ENCODE data around the gene PHACTR4. TPM values are rescaled to one million over a fixed set of nuclear protein-coding genes. Genes with fewer than 3 reads are reported as not detected.
"Not testable (repeated sequence)": the region's sequence is repeated elsewhere in the genome, so short reads cannot be mapped to it uniquely, and the experiment has no call there.

PHACTR4 gene
- polyA plus RNA-seq, 4 donors, result 15.9 to 39.1 (median 26.0) TPM

DNA sequence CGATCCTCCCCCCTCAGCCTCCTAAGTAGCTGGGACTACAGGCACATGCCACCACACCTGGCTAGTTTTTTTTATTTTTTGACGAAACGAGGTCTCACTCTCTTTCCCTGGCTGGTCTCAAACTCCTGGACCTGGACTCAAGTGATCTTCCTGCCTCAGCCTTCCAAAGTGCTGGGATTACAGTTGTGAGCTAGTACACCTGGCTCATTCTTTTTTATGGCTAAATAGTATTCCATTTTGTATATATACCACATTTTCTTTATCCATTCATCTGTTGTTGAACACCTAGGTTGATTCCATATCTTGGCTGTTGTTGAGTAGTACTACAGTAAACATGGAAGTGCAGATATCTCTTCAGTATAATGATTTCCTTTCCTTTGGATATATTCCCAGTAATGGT is 74.0 kb downstream of the PHACTR4 start:
- WGBS, 3 donors, result 82 to 96% (median 87%) methylated on average over 3 of the region's 3 CpGs
- DNase-seq (no peak), FAIRE-seq (no peak)
- H3K4me1 ChIP-seq (ENCODE audit: control insufficient read depth in 3 of 3, insufficient read depth in 2 of 3, low read depth in 1 of 3, low read length in 2 of 3), result no peaks in the 10 kb centered on the region
- H3K27ac ChIP-seq (ENCODE audit: low read depth in 1 of 3, low read length in 2 of 3), result no peak overlapping the region
- no peaks in the 10 kb centered on the region for H3K27me3 ChIP-seq (ENCODE audit: control insufficient read depth in 3 of 3, insufficient read depth in 3 of 3, low read length in 3 of 3)
- H3K4me3 ChIP-seq (ENCODE audit: low read depth in 1 of 3, low read length in 3 of 3), result no peak overlapping the region
- H3K36me3 ChIP-seq (ENCODE audit: control insufficient read depth in 3 of 3, insufficient read depth in 2 of 3, low read depth in 1 of 3, low read length in 3 of 3), result peaks cover 0 to 13% (median 0%) of the 10 kb centered on the region in 3 donors
- no peaks in the 10 kb centered on the region for H3K9me3 ChIP-seq (ENCODE audit: control insufficient read depth in 2 of 2, insufficient read depth in 1 of 2, low read depth in 1 of 2, low read length in 1 of 2)

DNA sequence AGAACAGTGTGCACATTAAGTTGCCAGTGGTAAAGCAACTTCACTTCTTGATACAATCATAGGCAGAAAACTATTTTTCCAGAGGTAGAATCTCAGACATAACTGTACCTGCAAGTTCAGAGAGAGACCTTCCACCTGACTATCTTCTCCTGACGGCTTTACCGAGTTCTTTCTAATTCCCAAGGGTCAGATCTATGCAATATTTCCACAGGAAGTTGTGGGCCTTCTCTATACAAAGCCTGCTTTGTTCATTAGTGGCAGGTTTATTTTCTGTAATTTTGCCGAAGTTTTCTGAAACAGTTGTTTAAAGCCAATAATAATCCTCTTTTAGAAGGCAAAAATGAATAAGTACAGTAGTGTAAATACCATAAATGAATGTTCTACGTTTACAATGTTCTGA is 78.1 kb downstream of the PHACTR4 start:
- Histone ChIP-seq H3K27ac (ENCODE audit: low read depth in 1 of 3, low read length in 2 of 3) (no peak overlapping the region), H3K4me3 (ENCODE audit: low read depth in 1 of 3, low read length in 3 of 3) (no peak overlapping the region), H3K36me3 (ENCODE audit: control insufficient read depth in 3 of 3, insufficient read depth in 2 of 3, low read depth in 1 of 3, low read length in 3 of 3) (peaks cover 0 to 19% (median 0%) of the 10 kb centered on the region in 3 donors), H3K27me3 (ENCODE audit: control insufficient read depth in 3 of 3, insufficient read depth in 3 of 3, low read length in 3 of 3) (no peaks in the 10 kb centered on the region), H3K4me1 (ENCODE audit: control insufficient read depth in 3 of 3, insufficient read depth in 2 of 3, low read depth in 1 of 3, low read length in 2 of 3) (no peaks in the 10 kb centered on the region), H3K9me3 (ENCODE audit: control insufficient read depth in 2 of 2, insufficient read depth in 1 of 2, low read depth in 1 of 2, low read length in 1 of 2) (no peaks in the 10 kb centered on the region)
- FAIRE-seq (no peak), DNase-seq (no peak)
- WGBS, 3 donors, result 40 to 57% (median 48%) methylated on average over 4 of the region's 4 CpGs

DNA sequence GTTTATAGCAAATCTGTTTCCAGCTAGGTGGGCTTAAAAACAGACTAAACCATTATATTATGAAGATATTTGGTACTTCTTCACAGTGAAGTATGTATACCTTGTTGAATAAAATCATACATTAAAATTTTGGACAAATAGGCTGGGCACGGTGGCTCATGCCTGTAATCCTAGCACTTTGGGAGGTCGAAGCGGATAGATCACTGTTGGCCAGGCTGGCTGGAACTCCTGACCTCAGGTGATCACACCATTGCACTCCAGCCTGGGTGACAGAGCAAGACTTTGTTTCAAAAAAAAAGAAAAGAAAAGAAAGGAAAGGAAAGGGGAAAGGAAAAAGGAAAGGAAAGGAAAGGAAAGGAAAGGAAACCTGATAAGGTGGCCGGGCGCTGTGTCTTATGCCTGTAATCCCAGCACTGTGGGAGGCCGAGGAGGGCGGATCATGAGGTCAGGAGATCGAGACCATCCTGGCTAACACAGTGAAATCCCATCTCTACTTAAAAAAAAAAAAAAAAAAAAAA is 78.6 kb downstream of the PHACTR4 start:
- not testable (repeated sequence) for DNase-seq; H3K4me3 ChIP-seq (ENCODE audit: low read depth in 1 of 3, low read length in 3 of 3); H3K27me3 ChIP-seq (ENCODE audit: control insufficient read depth in 3 of 3, insufficient read depth in 3 of 3, low read length in 3 of 3); H3K27ac ChIP-seq (ENCODE audit: low read depth in 1 of 3, low read length in 2 of 3); H3K4me1 ChIP-seq (ENCODE audit: control insufficient read depth in 3 of 3, insufficient read depth in 2 of 3, low read depth in 1 of 3, low read length in 2 of 3); H3K9me3 ChIP-seq (ENCODE audit: control insufficient read depth in 2 of 2, insufficient read depth in 1 of 2, low read depth in 1 of 2, low read length in 1 of 2); FAIRE-seq
- 91 to 93% (median 93%) methylated on average over 8 of the region's 8 CpGs for WGBS, 3 donors
- peaks cover 0 to 19% (median 0%) of the 10 kb centered on the region in 3 donors for H3K36me3 ChIP-seq (ENCODE audit: control insufficient read depth in 3 of 3, insufficient read depth in 2 of 3, low read depth in 1 of 3, low read length in 3 of 3)

DNA sequence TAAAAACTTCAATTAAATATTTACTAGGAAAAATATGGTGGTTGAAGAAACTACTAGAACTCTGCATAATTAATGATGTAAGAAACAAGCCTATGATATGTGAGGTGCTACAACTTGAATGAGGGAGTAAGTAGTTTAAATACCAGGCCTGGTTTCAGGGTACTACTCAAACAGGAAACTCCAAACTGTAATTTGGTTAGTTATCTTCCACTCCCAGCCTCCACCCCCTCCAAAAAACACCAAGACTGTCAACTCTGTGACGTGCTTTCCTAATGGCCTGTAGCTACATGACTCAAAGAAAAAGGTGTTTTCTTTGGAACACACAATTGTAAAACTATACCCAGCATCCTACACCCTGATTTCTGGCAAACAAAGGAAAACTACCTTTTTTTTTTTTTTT is 80.4 kb downstream of the PHACTR4 start:
- DNase-seq, result no peak
- Histone ChIP-seq H3K4me1 (ENCODE audit: control insufficient read depth in 3 of 3, insufficient read depth in 2 of 3, low read depth in 1 of 3, low read length in 2 of 3) (no peaks in the 10 kb centered on the region), H3K27ac (ENCODE audit: low read depth in 1 of 3, low read length in 2 of 3) (no peak overlapping the region), H3K27me3 (ENCODE audit: control insufficient read depth in 3 of 3, insufficient read depth in 3 of 3, low read length in 3 of 3) (no peaks in the 10 kb centered on the region), H3K36me3 (ENCODE audit: control insufficient read depth in 3 of 3, insufficient read depth in 2 of 3, low read depth in 1 of 3, low read length in 3 of 3) (peaks cover 0 to 20% (median 0%) of the 10 kb centered on the region in 3 donors), H3K4me3 (ENCODE audit: low read depth in 1 of 3, low read length in 3 of 3) (no peak overlapping the region), H3K9me3 (ENCODE audit: control insufficient read depth in 2 of 2, insufficient read depth in 1 of 2, low read depth in 1 of 2, low read length in 1 of 2) (no peaks in the 10 kb centered on the region)
- whole genome bisulfite sequencing, 3 donors, result 67 to 93% (median 69%) methylated on average over 1 of the region's 1 CpG
- FAIRE-seq, result no peak

DNA sequence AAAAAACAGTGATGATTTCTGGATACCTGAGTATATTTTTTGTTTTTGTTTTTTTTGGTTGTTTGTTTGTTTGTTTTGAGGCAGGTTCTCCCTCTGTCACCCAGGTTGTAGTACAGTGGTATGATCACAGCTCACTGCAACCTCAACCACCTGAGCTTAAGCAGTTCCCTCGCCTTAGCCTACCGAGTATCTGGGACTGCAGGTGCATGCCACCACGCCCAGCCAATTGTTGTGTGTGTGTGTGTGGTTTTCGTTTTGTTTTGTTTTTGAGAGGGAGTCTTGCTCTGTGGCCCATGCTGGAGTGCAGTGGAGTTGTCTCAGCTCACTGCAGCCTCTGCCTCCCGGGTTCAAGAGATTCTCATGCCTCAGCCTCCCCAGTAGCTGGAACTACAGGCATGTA is 81.0 kb downstream of the PHACTR4 start:
- Histone ChIP-seq H3K27ac (ENCODE audit: low read depth in 1 of 3, low read length in 2 of 3) (peak overlapping the region in 1 of 3 donors; percentile 32), H3K4me1 (ENCODE audit: control insufficient read depth in 3 of 3, insufficient read depth in 2 of 3, low read depth in 1 of 3, low read length in 2 of 3) (peaks cover 0 to 3% (median 0%) of the 10 kb centered on the region in 3 donors), H3K27me3 (ENCODE audit: control insufficient read depth in 3 of 3, insufficient read depth in 3 of 3, low read length in 3 of 3) (no peaks in the 10 kb centered on the region), H3K36me3 (ENCODE audit: control insufficient read depth in 3 of 3, insufficient read depth in 2 of 3, low read depth in 1 of 3, low read length in 3 of 3) (peaks cover 0 to 18% (median 0%) of the 10 kb centered on the region in 3 donors), H3K4me3 (ENCODE audit: low read depth in 1 of 3, low read length in 3 of 3) (no peak overlapping the region), H3K9me3 (ENCODE audit: control insufficient read depth in 2 of 2, insufficient read depth in 1 of 2, low read depth in 1 of 2, low read length in 1 of 2) (no peaks in the 10 kb centered on the region)
- 35 to 58% (median 46%) methylated on average over 5 of the region's 5 CpGs for WGBS, 3 donors
- FAIRE-seq (no peak), DNase-seq (no peak)

DNA sequence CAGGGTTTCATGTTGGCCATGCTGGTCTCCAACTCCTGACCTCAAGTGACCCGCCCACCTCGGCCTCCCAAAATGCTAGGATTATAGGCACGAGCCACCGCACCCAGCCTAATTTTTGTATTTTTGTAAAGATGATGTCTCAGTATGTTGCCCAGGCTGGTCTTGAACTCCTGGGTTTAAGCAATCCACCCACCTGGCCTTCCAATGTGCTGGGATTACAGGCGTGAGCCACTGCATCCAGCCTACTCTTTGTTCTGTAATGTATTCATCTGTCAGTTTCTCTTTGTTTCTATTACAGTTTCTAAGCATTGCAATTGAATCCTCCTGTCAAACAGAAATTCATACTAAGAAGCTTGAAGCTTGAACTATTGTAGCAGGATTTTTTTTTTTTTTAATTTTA is 81.5 kb downstream of the PHACTR4 start:
- no peak for FAIRE-seq
- 93 to 95% (median 95%) methylated on average over 5 of the region's 5 CpGs for WGBS, 3 donors
- Histone ChIP-seq H3K4me3 (ENCODE audit: low read depth in 1 of 3, low read length in 3 of 3) (no peak overlapping the region), H3K9me3 (ENCODE audit: control insufficient read depth in 2 of 2, insufficient read depth in 1 of 2, low read depth in 1 of 2, low read length in 1 of 2) (no peaks in the 10 kb centered on the region), H3K27me3 (ENCODE audit: control insufficient read depth in 3 of 3, insufficient read depth in 3 of 3, low read length in 3 of 3) (no peaks in the 10 kb centered on the region), H3K27ac (ENCODE audit: low read depth in 1 of 3, low read length in 2 of 3) (no peak overlapping the region), H3K36me3 (ENCODE audit: control insufficient read depth in 3 of 3, insufficient read depth in 2 of 3, low read depth in 1 of 3, low read length in 3 of 3) (peaks cover 0 to 18% (median under 1%) of the 10 kb centered on the region in 3 donors), H3K4me1 (ENCODE audit: control insufficient read depth in 3 of 3, insufficient read depth in 2 of 3, low read depth in 1 of 3, low read length in 2 of 3) (peaks cover 0 to 4% (median 0%) of the 10 kb centered on the region in 3 donors)
- DNase-seq, result no peak

DNA sequence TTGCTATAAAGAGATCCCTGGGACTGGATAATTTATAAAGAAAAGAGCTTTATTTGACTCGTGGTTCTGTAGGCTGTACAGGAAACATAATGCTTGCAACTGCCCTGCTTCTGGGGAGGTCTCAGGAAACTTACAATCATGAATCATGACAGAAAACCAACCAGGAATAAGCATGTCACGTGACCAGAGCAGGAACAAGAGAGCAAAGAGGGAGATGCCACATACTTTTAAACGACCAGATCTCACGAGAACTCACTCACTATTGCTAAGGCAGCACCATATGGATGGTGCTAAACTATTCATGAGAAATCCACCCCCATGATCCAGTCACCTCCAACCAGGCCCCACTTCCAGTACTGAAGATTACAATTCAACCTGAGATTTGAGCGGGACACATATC is 86.5 kb downstream of the PHACTR4 start:
- FAIRE-seq, result no peak
- WGBS, 3 donors, result 58 to 85% (median 70%) methylated on average over 5 of the region's 5 CpGs
- no peak for DNase-seq

DNA sequence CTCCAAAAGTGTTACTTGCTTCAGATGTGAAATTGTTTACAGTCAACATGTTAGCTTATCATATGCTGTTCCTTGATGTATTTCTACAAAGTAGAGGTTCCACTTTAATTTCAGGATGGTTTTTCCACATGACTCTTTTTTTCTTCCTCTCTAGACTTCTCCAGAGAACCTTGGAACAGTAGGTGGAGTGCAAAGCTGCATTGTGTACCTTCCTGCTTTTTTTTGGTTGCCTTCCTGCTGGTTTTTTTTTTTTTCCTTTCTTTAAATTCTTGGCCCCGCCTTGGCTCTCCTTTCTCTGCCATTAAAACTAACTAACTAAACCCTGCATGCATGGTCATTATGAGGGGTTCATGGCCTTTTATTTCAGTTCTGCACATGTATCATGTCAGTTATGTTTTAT is 88.1 kb downstream of the PHACTR4 start:
- Histone ChIP-seq H3K4me3 (ENCODE audit: low read depth in 1 of 3, low read length in 3 of 3) (no peak overlapping the region), H3K4me1 (ENCODE audit: control insufficient read depth in 3 of 3, insufficient read depth in 2 of 3, low read depth in 1 of 3, low read length in 2 of 3) (peaks cover 0 to 4% (median 0%) of the 10 kb centered on the region in 3 donors), H3K27me3 (ENCODE audit: control insufficient read depth in 3 of 3, insufficient read depth in 3 of 3, low read length in 3 of 3) (no peaks in the 10 kb centered on the region), H3K9me3 (ENCODE audit: control insufficient read depth in 2 of 2, insufficient read depth in 1 of 2, low read depth in 1 of 2, low read length in 1 of 2) (no peaks in the 10 kb centered on the region), H3K36me3 (ENCODE audit: control insufficient read depth in 3 of 3, insufficient read depth in 2 of 3, low read depth in 1 of 3, low read length in 3 of 3) (peaks cover 0 to 39% (median 2%) of the 10 kb centered on the region in 3 donors), H3K27ac (ENCODE audit: low read depth in 1 of 3, low read length in 2 of 3) (no peak overlapping the region)
- no peak for DNase-seq
- FAIRE-seq, result no peak
- 88 to 94% (median 90%) methylated on average over 1 of the region's 1 CpG for WGBS, 3 donors

More for the DNA sequence above, 86.5 kb downstream of the PHACTR4 start:
- H3K9me3 ChIP-seq (ENCODE audit: control insufficient read depth in 2 of 2, insufficient read depth in 1 of 2, low read depth in 1 of 2, low read length in 1 of 2), result no peaks in the 10 kb centered on the region
- H3K4me1 ChIP-seq (ENCODE audit: control insufficient read depth in 3 of 3, insufficient read depth in 2 of 3, low read depth in 1 of 3, low read length in 2 of 3), result peaks cover 0 to 4% (median 0%) of the 10 kb centered on the region in 3 donors
- peaks cover 0 to 28% (median 2%) of the 10 kb centered on the region in 3 donors for H3K36me3 ChIP-seq (ENCODE audit: control insufficient read depth in 3 of 3, insufficient read depth in 2 of 3, low read depth in 1 of 3, low read length in 3 of 3)
- no peaks in the 10 kb centered on the region for H3K27me3 ChIP-seq (ENCODE audit: control insufficient read depth in 3 of 3, insufficient read depth in 3 of 3, low read length in 3 of 3)
- H3K27ac ChIP-seq (ENCODE audit: low read depth in 1 of 3, low read length in 2 of 3), result no peak overlapping the region
- no peak overlapping the region for H3K4me3 ChIP-seq (ENCODE audit: low read depth in 1 of 3, low read length in 3 of 3)

Data from small intestine (tissue), 7 donors.